ENCODE data around the gene S100P.

GRCh38 chr4:6730603-6731317 is 37.1 kb downstream of the S100P start:
- TF ChIP-seq CTCF (IDR thresholded peaks at IDR 0.05), result no peak
- TF ChIP-seq POLR2A (IDR thresholded peaks at IDR 0.05), result no peak

Data from testis (tissue), 2 donors.